Activated CD8-positive, alpha-beta memory T cell treated with anti-CD3 and anti-CD28 coated beads for 48 hours (primary cell): ENCODE data around the gene ENTHD1.
"Not testable (repeated sequence)": the region's sequence is repeated elsewhere in the genome, so short reads cannot be mapped to it uniquely, and the experiment has no call there.

Source experiments
- DNase-seq, 3 experiments: peaks; one replicate each; pipeline ENCODE4 v3.0.0-alpha.2; 2020; ENCODE audit warnings: low read depth in 2 of 3, low spot score in 2 of 3

The ENTHD1 gene

GRCh38 chr22:39735776-39736175 is 157.8 kb downstream of the ENTHD1 start:
- DNase-seq, result no peak

- DNase-seq, result no peak
Observed at GRCh38 chr22:39734866-39735265, 158.7 kb downstream of the ENTHD1 start.

- not testable (repeated sequence) for DNase-seq
Observed at GRCh38 chr22:39734046-39734445, 159.5 kb downstream of the ENTHD1 start.

GRCh38 chr22:39733191-39733590 is 160.4 kb downstream of the ENTHD1 start:
- DNase-seq, result no peak

GRCh38 chr22:39732625-39733024 is 160.9 kb downstream of the ENTHD1 start:
- no peak for DNase-seq

GRCh38 chr22:39731881-39732555 is 161.5 kb downstream of the ENTHD1 start:
- no peak for DNase-seq

- no peak for DNase-seq
Observed at GRCh38 chr22:39731481-39731880, 162.1 kb downstream of the ENTHD1 start.

- no peak for DNase-seq
Observed at GRCh38 chr22:39729141-39729934, 164.2 kb downstream of the ENTHD1 start.

GRCh38 chr22:39728236-39728860 is 165.2 kb downstream of the ENTHD1 start:
- no peak for DNase-seq

- no peak for DNase-seq
Observed at GRCh38 chr22:39727541-39727940, 166.0 kb downstream of the ENTHD1 start.

GRCh38 chr22:39725351-39726035 is 168.1 kb downstream of the ENTHD1 start:
- DNase-seq, result no peak

GRCh38 chr22:39724857-39725256 is 168.7 kb downstream of the ENTHD1 start:
- no peak for DNase-seq

- no peak for DNase-seq
Observed at GRCh38 chr22:39724390-39724789, 169.2 kb downstream of the ENTHD1 start.

- no peak for DNase-seq
Observed at GRCh38 chr22:39723899-39724351, 169.6 kb downstream of the ENTHD1 start.

GRCh38 chr22:39723463-39723862 is 170.1 kb downstream of the ENTHD1 start:
- DNase-seq, result no peak

GRCh38 chr22:39722501-39722900 is 171.1 kb downstream of the ENTHD1 start:
- DNase-seq, result no peak

- no peak for DNase-seq
Observed at GRCh38 chr22:39722032-39722325, 171.6 kb downstream of the ENTHD1 start.

- DNase-seq, result no peak
Observed at GRCh38 chr22:39721206-39722031, 172.1 kb downstream of the ENTHD1 start.

GRCh38 chr22:39719559-39720450 is 173.8 kb downstream of the ENTHD1 start:
- DNase-seq, result no peak
